HG03469 (cell line): ENCODE data around the gene SPTBN4.
"Not testable (repeated sequence)": the region's sequence is repeated elsewhere in the genome, so short reads cannot be mapped to it uniquely, and the experiment has no call there.

Experiments used
- ATAC-seq: cut with Tn5 transposase; IDR thresholded peaks from one replicate; pipeline ENCODE4 v1.9.1; 2021; ENCODE audit warnings: mild to moderate bottlenecking, moderate library complexity, moderate number of reproducible peaks; ENCODE audit not compliant: unreplicated experiment

The SPTBN4 gene

GRCh38 chr19:40613690-40614621 lies 147.2 kb downstream of the SPTBN4 start:
- ATAC-seq, result peak; percentile 38

GRCh38 chr19:40614622-40615411 lies 148.0 kb downstream of the SPTBN4 start:
- no peak for ATAC-seq

GRCh38 chr19:40616178-40616577 lies 149.4 kb downstream of the SPTBN4 start:
- ATAC-seq, result no peak

DNA sequence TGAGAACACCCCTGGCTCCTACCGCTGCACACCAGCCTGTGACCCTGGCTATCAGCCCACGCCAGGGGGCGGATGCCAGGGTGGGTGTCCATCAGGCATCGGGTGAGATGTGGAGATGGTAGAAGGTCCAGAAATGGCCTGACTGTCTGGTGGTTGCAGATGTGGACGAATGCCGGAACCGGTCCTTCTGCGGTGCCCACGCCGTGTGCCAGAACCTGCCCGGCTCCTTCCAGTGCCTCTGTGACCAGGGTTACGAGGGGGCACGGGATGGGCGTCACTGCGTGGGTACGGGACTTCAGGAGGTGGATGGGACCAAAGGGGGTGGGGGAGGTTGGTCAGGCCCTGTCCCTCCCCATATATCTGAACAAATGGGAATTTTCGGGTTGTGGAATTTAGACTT lies 150.1 kb downstream of the SPTBN4 start:
- ATAC-seq, result no peak

- no peak for ATAC-seq
Observed at GRCh38 chr19:40617961-40618360, 151.2 kb downstream of the SPTBN4 start.

DNA sequence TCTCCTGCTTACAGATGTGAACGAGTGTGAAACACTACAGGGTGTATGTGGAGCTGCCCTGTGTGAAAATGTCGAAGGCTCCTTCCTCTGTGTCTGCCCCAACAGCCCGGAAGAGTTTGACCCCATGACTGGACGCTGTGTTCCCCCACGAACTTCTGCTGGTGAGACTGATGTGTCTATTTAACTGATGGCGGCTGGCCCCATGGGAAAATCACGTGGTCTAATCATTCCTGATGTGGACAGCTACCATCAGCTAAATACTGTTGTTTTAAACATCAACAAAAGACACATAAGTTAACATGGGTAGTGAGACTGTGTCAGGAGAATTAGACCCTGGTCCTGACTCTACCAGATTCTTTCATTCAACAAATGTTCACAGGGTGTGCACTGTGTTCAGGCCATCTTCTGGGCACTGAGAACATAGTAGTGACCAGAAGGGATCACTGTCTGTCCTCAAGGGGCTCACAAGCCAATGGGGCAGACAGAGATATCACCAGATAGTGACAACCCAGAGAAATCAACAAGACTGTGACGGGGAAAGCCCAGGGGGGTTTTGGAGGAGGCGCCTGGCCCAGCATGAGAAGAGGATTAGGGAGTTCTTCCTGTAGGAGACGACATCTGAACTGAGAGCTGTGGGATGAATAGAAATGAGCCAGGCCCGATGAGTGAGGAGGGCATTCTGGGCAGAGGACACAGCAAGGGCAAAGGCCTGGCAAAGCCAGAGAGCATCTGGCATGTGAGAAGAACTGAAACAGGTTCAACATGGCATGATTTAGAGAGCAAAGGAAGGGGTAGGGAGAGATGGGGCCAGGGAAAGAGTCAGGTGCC lies 152.7 kb downstream of the SPTBN4 start:
- no peak for ATAC-seq

DNA sequence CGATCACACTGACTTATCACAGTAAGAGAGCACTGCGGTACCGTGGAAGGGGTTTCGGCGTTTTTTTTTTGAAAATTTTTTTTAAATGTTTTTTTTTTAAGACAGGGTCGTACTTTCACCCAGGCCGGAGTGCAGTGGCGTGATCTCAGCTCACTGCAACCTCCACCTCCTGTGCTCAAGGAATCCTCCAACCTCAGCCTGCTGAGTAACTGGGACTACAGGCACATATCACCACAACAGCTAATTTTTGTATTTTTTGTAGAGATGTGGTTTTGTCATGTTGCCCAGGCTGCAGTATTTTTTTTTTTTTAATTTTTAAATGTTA lies 153.3 kb downstream of the SPTBN4 start:
- ATAC-seq, result no peak

- ATAC-seq, result no peak
Observed at GRCh38 chr19:40621283-40621682, 154.5 kb downstream of the SPTBN4 start.

- ATAC-seq, result no peak
Observed at GRCh38 chr19:40621966-40622772, 155.4 kb downstream of the SPTBN4 start.

- no peak for ATAC-seq
Observed at GRCh38 chr19:40622773-40623075, 155.9 kb downstream of the SPTBN4 start.

GRCh38 chr19:40623403-40624251 lies 156.8 kb downstream of the SPTBN4 start:
- ATAC-seq, result no peak

DNA sequence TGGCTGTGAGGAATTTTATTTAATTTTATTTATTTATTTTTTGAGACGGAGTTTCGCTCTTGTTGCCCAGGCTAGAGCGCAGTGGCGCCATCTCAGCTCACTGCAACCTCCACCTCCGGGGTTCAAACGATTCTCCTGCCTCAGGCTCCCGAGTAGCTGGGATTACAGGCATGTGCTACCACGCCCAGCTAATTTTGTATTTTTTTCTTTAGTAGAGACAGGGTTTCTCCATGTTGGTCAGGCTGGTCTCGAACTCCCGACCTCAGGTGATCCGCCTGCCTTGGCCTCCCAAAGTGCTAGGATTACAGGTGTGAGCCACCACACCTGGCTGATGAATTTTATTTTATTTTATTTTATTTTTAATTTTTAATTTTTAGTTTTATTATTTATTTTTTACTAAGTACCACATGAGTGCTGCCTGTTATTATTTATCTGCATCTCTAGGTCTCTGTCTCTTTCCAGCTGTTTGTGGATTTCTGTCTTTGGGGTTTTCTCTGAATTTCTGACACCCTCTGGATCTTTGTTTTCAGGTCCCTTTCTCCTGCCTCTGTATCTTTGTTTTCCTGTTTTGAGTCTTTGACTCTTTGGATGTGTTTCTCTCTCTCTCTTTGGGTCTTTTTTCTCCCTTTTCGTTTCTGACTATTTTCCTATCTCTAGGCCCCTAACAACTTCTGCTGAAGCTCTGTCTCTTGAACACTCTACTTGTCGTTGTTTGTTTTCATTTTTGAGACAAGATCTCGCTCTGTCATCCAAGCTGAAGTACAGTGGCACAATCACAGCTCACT lies 157.8 kb downstream of the SPTBN4 start:
- not testable (repeated sequence) for ATAC-seq

DNA sequence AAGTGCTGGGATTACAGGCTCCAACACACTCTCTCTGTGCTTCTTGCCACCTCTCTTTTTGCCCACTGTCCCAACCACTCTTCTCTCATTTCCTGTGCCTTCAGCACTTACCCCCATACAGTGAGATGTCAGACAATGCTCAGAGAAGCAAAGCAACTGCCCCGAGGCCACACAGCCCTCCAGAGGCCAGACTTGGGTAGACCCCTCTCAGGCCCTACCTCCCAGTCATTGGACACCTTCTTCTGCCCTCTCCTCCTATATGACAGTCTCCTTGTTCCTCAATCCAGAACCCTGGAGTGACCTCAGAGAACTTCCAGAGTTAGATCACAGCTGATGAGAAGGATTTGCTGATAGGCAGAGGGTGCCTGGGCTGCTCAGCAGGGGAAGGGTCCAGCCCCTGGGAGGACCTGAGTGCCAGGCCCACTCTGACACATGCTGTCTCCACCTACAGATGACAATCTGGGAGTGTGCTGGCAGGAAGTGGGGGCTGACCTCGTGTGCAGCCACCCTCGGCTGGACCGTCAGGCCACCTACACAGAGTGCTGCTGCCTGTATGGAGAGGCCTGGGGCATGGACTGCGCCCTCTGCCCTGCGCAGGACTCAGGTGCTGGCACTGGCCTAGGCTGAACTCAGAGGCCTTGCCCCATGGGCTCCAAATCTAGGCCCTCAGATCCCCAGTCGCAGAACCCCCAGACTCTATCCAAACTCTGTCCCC lies 158.8 kb downstream of the SPTBN4 start:
- no peak for ATAC-seq
